Uterus (tissue), 2 donors: Measurements from ENCODE around the gene TBC1D32.

Experiments used
- CTCF ChIP-seq, 4 experiments: fragments of 200-600 bp in 2 of 4; fragments of 450-650 bp in 2 of 4; sonication (generic) in 2 of 4; IDR thresholded peaks; one replicate each; pipeline ENCODE4 v1.5.1; 2016 to 2019; ENCODE audit warnings: antibody characterized with exemption in 4 of 4, mild to moderate bottlenecking in 2 of 4, moderate library complexity in 1 of 4
- POLR2A ChIP-seq, 2 donors: fragments of 450-650 bp; IDR thresholded peaks; one replicate each; pipeline ENCODE4 v1.6.1; 2016; ENCODE audit warnings: antibody characterized with exemption in 2 of 2, mild to moderate bottlenecking in 1 of 2, moderate library complexity in 1 of 2

DNA sequence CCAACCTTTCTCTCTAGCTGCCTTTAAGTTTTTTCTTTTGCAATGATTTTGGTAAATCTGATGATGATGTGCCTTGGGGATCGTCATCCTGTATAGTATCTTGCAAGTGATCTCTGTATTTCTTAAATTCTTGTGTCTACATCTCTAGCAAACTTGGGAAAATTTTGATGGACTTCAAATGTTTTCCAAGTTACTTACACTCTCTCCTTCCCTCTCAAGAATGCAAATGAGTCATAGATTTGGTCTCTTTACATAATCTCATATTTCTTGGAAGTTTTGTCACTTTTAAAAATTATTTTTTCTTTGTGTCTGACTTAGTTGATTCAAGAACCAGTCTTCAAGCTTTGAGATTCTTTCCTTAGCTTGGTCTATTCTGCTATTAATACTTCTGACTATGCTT lies 176.4 kb downstream of the TBC1D32 start:
- TF ChIP-seq POLR2A (IDR thresholded peaks at IDR 0.05) (no peak), CTCF (IDR thresholded peaks at IDR 0.05) (no peak)
